ENCODE data around the gene TMEM40. TPM values are rescaled to one million over a fixed set of nuclear protein-coding genes. Genes with fewer than 3 reads are reported as not detected.
A peak's percentile ranks its signal among the peaks of the same experiment; 100 is the strongest.
"Not testable (repeated sequence)": the region's sequence is repeated elsewhere in the genome, so short reads cannot be mapped to it uniquely, and the experiment has no call there.

TMEM40 gene
- total and polyA plus RNA-seq, 7 donors = 0.30 to 4.4 (median 0.59) TPM

- no peak overlapping the region for H3K4me3 ChIP-seq
- no peaks in the 10 kb centered on the region for H3K9me3 ChIP-seq
- ATAC-seq = no peak
- H3K4me1 ChIP-seq = peaks cover 15% of the 10 kb centered on the region
- TF ChIP-seq, protein P1, sequence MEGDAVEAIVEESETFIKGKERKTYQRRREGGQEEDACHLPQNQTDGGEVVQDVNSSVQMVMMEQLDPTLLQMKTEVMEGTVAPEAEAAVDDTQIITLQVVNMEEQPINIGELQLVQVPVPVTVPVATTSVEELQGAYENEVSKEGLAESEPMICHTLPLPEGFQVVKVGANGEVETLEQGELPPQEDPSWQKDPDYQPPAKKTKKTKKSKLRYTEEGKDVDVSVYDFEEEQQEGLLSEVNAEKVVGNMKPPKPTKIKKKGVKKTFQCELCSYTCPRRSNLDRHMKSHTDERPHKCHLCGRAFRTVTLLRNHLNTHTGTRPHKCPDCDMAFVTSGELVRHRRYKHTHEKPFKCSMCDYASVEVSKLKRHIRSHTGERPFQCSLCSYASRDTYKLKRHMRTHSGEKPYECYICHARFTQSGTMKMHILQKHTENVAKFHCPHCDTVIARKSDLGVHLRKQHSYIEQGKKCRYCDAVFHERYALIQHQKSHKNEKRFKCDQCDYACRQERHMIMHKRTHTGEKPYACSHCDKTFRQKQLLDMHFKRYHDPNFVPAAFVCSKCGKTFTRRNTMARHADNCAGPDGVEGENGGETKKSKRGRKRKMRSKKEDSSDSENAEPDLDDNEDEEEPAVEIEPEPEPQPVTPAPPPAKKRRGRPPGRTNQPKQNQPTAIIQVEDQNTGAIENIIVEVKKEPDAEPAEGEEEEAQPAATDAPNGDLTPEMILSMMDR (IDR thresholded peaks at IDR 0.05) = no peak
- 75 to 86% (median 76%) methylated on average over 1 of the region's 1 CpG for WGBS, 3 donors
- no peak for DNase-seq
- H3K27ac ChIP-seq = no peak overlapping the region
- no peaks in the 10 kb centered on the region for H3K27me3 ChIP-seq (ENCODE audit: insufficient read depth in 3 of 3, low read length in 2 of 3)
- intact Hi-C loops (cut with DNase I) = no loop called here
- no peaks in the 10 kb centered on the region for H3K36me3 ChIP-seq (ENCODE audit: insufficient read depth in 1 of 2, low read depth in 1 of 2)
Measured at GRCh38 chr3:12725436-12725835, 33.6 kb downstream of the TMEM40 start.

DNA sequence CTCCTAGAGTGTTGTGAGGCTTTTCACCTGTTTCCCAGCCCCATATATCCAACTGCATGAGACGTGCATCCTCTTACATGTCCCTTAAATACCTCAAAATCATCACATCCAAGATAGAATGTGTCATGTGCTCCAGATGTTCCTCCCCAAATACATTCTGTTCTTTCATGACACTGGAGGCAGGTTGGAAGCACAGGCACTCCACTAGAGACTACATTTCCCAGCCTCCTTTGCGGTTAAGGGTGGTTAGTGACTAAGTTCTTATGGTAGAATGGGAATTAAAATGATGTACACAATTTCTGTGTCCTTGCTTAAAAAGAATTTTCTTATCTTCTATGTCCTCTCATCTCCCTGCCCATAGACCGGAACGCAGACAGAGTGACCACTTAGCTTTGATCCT is 34.3 kb downstream of the TMEM40 start:
- ATAC-seq (no peak), DNase-seq (no peak)
- WGBS, 3 donors = 79 to 90% (median 83%) methylated on average over 4 of the region's 4 CpGs
- no peaks in the 10 kb centered on the region for H3K36me3 ChIP-seq (ENCODE audit: insufficient read depth in 1 of 2, low read depth in 1 of 2)
- H3K4me3 ChIP-seq = no peak overlapping the region
- no peaks in the 10 kb centered on the region for H3K27me3 ChIP-seq (ENCODE audit: insufficient read depth in 3 of 3, low read length in 2 of 3)
- intact Hi-C loops (cut with DNase I) = no loop called here
- TF ChIP-seq, protein P1 (IDR thresholded peaks at IDR 0.05) = no peak
- H3K4me1 ChIP-seq = peaks cover 13% of the 10 kb centered on the region
- H3K9me3 ChIP-seq = no peaks in the 10 kb centered on the region
- no peak overlapping the region for H3K27ac ChIP-seq

DNA sequence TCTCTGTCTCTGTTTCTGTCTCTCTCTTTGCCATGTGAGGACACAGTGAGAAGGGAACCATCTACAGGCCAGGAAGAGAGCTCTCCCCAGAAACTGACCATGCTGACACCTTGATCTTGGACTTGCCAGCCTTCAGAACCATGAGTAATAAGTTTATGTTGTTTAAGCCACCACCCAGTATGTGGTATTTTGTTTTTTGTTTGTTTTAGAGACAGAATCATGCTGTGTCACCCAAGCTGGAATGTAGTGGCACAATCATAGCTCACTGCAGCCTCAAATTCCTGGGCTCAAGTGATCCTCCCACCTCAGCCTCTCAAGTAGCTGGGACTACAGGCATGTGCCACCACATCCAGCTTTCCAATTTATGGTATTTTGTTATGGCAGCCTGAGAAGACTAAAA is 35.7 kb downstream of the TMEM40 start:
- H3K27me3 ChIP-seq (ENCODE audit: insufficient read depth in 3 of 3, low read length in 2 of 3); H3K4me3 ChIP-seq; intact Hi-C loops (cut with DNase I); H3K36me3 ChIP-seq (ENCODE audit: insufficient read depth in 1 of 2, low read depth in 1 of 2); H3K4me1 ChIP-seq; DNase-seq; H3K9me3 ChIP-seq; ATAC-seq; H3K27ac ChIP-seq: not testable (repeated sequence)

DNA sequence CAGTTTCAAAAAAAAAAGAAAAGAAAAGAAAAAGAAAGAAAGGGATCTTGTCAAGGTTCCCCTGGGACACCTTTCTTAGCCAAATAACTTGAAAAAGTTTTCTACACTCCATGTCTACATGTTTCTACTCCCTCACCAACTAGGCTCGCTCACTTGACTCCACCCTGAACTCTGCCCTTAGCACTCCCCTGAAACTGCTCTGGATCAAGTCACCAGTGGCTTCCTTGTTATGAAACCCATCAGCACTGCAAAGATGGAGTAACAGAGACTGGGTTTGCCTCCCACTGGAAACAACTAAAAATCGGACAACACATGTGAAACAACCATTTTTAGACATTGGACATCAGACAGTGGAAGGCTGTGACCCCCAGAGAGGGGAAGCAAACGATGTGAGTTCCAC is 36.8 kb downstream of the TMEM40 start:
- peaks cover 4% of the 10 kb centered on the region for H3K4me1 ChIP-seq
- no peaks in the 10 kb centered on the region for H3K9me3 ChIP-seq
- WGBS, 3 donors = 71 to 81% (median 72%) methylated on average over 3 of the region's 3 CpGs
- ATAC-seq (no peak), DNase-seq (no peak)
- H3K4me3 ChIP-seq = no peak overlapping the region
- H3K27me3 ChIP-seq (ENCODE audit: insufficient read depth in 3 of 3, low read length in 2 of 3) = no peaks in the 10 kb centered on the region
- H3K36me3 ChIP-seq (ENCODE audit: insufficient read depth in 1 of 2, low read depth in 1 of 2) = no peaks in the 10 kb centered on the region
- TF ChIP-seq, protein P1 (IDR thresholded peaks at IDR 0.05) = no peak
- intact Hi-C loops (cut with DNase I) = no loop called here
- no peak overlapping the region for H3K27ac ChIP-seq

DNA sequence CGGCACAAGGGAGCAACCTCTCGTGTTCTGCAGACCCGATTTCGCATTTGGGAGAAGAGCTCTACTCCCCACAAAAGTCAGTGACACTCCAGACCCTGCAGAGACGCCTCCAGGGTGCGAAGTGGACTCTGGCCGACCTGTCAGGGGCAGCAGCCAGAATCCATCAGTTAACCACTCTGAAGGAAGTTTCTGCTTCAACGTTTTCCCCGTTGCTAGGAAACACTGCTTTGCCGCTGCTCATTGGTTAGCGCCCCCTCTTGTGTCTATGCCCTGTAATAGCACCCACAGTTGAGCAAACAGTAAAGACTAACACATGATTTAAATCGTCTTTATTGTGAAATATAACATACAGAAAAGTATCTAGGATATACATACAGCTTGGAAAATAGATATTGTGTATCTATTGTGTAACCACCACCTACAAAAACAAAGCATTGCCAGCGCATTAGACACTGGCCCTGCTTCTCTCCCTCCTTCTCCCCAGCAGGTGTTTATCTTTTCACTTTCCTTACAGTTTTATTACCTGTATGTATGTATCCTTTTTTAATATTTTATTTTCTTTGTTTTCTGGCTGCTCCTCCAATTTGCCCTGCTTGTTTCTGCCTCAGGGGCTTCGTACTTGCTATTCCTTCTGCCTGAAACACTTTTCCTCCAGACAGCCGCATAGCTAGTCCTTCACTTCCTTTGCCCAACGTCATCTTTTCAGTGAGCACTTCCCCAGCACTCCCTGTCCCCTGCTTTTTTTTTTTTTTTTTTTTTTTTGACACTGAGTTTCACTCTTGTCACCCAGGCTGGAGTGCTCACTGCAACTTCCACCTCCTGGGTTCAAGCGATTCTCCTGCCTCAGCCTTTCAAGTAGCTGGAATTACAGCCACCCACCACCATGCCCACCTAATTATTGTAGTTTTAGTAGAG is 38.8 kb downstream of the TMEM40 start:
- TF ChIP-seq, protein P1 (IDR thresholded peaks at IDR 0.05) = peak; percentile 92
- Histone ChIP-seq H3K36me3 (ENCODE audit: insufficient read depth in 1 of 2, low read depth in 1 of 2) (no peaks in the 10 kb centered on the region), H3K9me3 (no peaks in the 10 kb centered on the region), H3K4me3 (peak overlapping the region; percentile 58), H3K27me3 (ENCODE audit: insufficient read depth in 3 of 3, low read length in 2 of 3) (no peaks in the 10 kb centered on the region), H3K27ac (peak overlapping the region; percentile 54), H3K4me1 (peaks cover 4% of the 10 kb centered on the region)
- intact Hi-C loops (cut with DNase I) = no loop called here
- DNase-seq (peak; percentile 56 to 80), ATAC-seq (peak; percentile 87 to 95 (median 92))
- 16 to 20% (median 19%) methylated on average over 17 of the region's 17 CpGs for WGBS, 3 donors
